GM12891 (cell line): ENCODE data around the gene KCNMA1.

ENCODE experiments used
- DNase-seq: peaks from one replicate; pipeline ENCODE4 v3.0.0; 2011; ENCODE audit warnings: low spot score; ENCODE audit not compliant: insufficient read length
- FAIRE-seq: peaks from 2 replicates; lab custom pipeline; 2011; peaks lifted over from hg19 to GRCh38; lab: Jason Lieb, UNC
- PAX5 ChIP-seq: IDR thresholded peaks from 2 replicates; pipeline ENCODE4 v1.6.1; 2011; ENCODE audit warnings: low read length, moderate library complexity, mild to moderate bottlenecking; ENCODE audit not compliant: insufficient read depth, severe bottlenecking
- POLR2A ChIP-seq: IDR thresholded peaks from 2 replicates; pipeline ENCODE4 v1.6.1; 2011; ENCODE audit warnings: low read depth, low read length, control low read depth
- POLR2AphosphoS5 ChIP-seq: IDR thresholded peaks from 2 replicates; pipeline ENCODE4 v1.6.1; 2011; ENCODE audit warnings: low read depth, low read length, control low read depth
- POU2F2 ChIP-seq: IDR thresholded peaks from 2 replicates; pipeline ENCODE4 v1.6.1; 2011; ENCODE audit warnings: low read depth, mild to moderate bottlenecking, control low read depth, low read length, moderate library complexity
- SPI1 ChIP-seq: IDR thresholded peaks from 2 replicates; pipeline ENCODE4 v1.6.1; 2011; ENCODE audit warnings: low read depth, low read length, control low read depth
- TAF1 ChIP-seq: IDR thresholded peaks from 2 replicates; pipeline ENCODE4 v1.6.1; 2011; ENCODE audit warnings: low read depth, low read length, control low read depth

The KCNMA1 gene

GRCh38 chr10:76880931-76881330 is 756.7 kb downstream of the KCNMA1 start:
- no peak for FAIRE-seq
- DNase-seq = no peak
- TF ChIP-seq POLR2AphosphoS5 = no peak
- TF ChIP-seq SPI1 = no peak
- no peak for TF ChIP-seq POLR2A
- TF ChIP-seq PAX5 = no peak
- TF ChIP-seq POU2F2 = no peak
- TF ChIP-seq TAF1 = no peak

- DNase-seq = no peak
- FAIRE-seq = no peak
- TF ChIP-seq POLR2A (no peak), TAF1 (no peak), POU2F2 (no peak), PAX5 (no peak), POLR2AphosphoS5 (no peak), SPI1 (no peak)
These were observed 758.3 kb downstream of the KCNMA1 start for GRCh38 chr10:76879116-76879913.

GRCh38 chr10:76878514-76878913 is 759.1 kb downstream of the KCNMA1 start:
- no peak for DNase-seq
- FAIRE-seq = no peak
- no peak for TF ChIP-seq POLR2A
- TF ChIP-seq SPI1 = no peak

- no peak for TF ChIP-seq TAF1
- FAIRE-seq = no peak
- DNase-seq = no peak
These were observed 762.7 kb downstream of the KCNMA1 start for GRCh38 chr10:76874896-76875295.

GRCh38 chr10:76874176-76874575 is 763.4 kb downstream of the KCNMA1 start:
- TF ChIP-seq TAF1 (no peak), POU2F2 (no peak), POLR2A (no peak), SPI1 (no peak), POLR2AphosphoS5 (no peak), PAX5 (no peak)
- DNase-seq = no peak
- no peak for FAIRE-seq

GRCh38 chr10:76871697-76872295 is 765.8 kb downstream of the KCNMA1 start:
- DNase-seq (no peak), FAIRE-seq (no peak)
- TF ChIP-seq POLR2A = no peak
- TF ChIP-seq POLR2AphosphoS5 = no peak
- TF ChIP-seq SPI1 = no peak
- TF ChIP-seq TAF1 = no peak
- no peak for TF ChIP-seq POU2F2
- TF ChIP-seq PAX5 = no peak

- no peak for DNase-seq
These were observed 767.7 kb downstream of the KCNMA1 start for GRCh38 chr10:76869931-76870330.

GRCh38 chr10:76868098-76868977 is 769.3 kb downstream of the KCNMA1 start:
- TF ChIP-seq SPI1 (no peak), POLR2A (no peak), POLR2AphosphoS5 (no peak), TAF1 (no peak), PAX5 (no peak), POU2F2 (no peak)
- no peak for FAIRE-seq
- no peak for DNase-seq

More at GRCh38 chr10:76869931-76870330, 767.7 kb downstream of the KCNMA1 start:
- TF ChIP-seq SPI1 (no peak), POLR2AphosphoS5 (no peak), PAX5 (no peak), POLR2A (no peak), POU2F2 (no peak)
- FAIRE-seq = no peak

- DNase-seq (no peak), FAIRE-seq (no peak)
- TF ChIP-seq POLR2AphosphoS5 = no peak
- no peak for TF ChIP-seq PAX5
- no peak for TF ChIP-seq POU2F2
- no peak for TF ChIP-seq SPI1
- no peak for TF ChIP-seq POLR2A
- TF ChIP-seq TAF1 = no peak
These were observed 770.6 kb downstream of the KCNMA1 start for GRCh38 chr10:76866841-76867586.
